Activated CD8-positive, alpha-beta T cell treated with anti-CD3 and anti-CD28 coated beads, Interleukin-2, amount 10 ng/mL, durations not matched to agents 7 days and 5 days (primary cell): ENCODE measurements around the gene MUSTN1. TPM values are rescaled to one million over a fixed set of nuclear protein-coding genes. Genes with fewer than 3 reads are reported as not detected.

ENCODE experiments used
- ATAC-seq: fragments of 150-1000 bp; cut with Tn5 transposase; one replicate; pipeline ENCODE4 v1.10.0; 2021; ENCODE audit warnings: moderate library complexity
- CTCF ChIA-PET: fragments of 350-600 bp; sonication (Branson Sonifier 250); formaldehyde crosslinking; loops from one replicate; lab custom pipeline; 2021; ENCODE audit warnings: antibody characterized with exemption; lab: Charles Lee
- POLR2A ChIA-PET: fragments of 350-600 bp; sonication (Branson Sonifier 250); formaldehyde crosslinking; loops from one replicate; lab custom pipeline; 2021; ENCODE audit warnings: antibody characterized with exemption; lab: Charles Lee
- DNase-seq: peaks from one replicate; pipeline ENCODE4 v3.0.0-alpha.2; 2020
- H3K27ac Mint-ChIP-seq: one replicate; pipeline ENCODE4 v1.8.0; 2021; ENCODE audit warnings: mild to moderate bottlenecking, mixed read lengths
- H3K27me3 Mint-ChIP-seq: one replicate; pipeline ENCODE4 v1.8.0; 2021; ENCODE audit warnings: low read depth, mixed read lengths
- H3K36me3 Mint-ChIP-seq: one replicate; pipeline ENCODE4 v1.8.0; 2021; ENCODE audit warnings: low read depth, mixed read lengths
- H3K4me1 Mint-ChIP-seq: one replicate; pipeline ENCODE4 v1.8.0; 2021; ENCODE audit warnings: low read depth, mixed read lengths
- H3K4me3 Mint-ChIP-seq: one replicate; pipeline ENCODE4 v1.8.0; 2021; ENCODE audit warnings: mild to moderate bottlenecking, mixed read lengths
- H3K9me3 Mint-ChIP-seq: one replicate; pipeline ENCODE4 v1.8.0; 2022; ENCODE audit warnings: mixed read lengths; ENCODE audit not compliant: insufficient read depth
- microRNA-seq: library from miRNA; unstranded; fragments of <30 nt; microRNA quantifications from one replicate; pipeline ENCODE4 v1.2.0, GENCODE V29; 2022
- total RNA-seq, 2 experiments: library from RNA; stranded (reverse); gene quantifications; one replicate each; pipeline ENCODE4 v1.2.3, GENCODE V29; 2021

MUSTN1 gene
- total RNA-seq, 2 experiments from 2014 or later, result 1.5 TPM

GRCh38 chr3:52783211-52783555 is 51.6 kb downstream of the MUSTN1 start:
- H3K4me1 Mint-ChIP-seq, result peaks cover 2% of the 10 kb centered on the region
- ATAC-seq (no peak), DNase-seq (no peak)
- ChIA-PET POLR2A (interaction anchor here (1.4 kb wide), 1 partner anchor 13 kb away, joined by 4 read pairs; the partner anchor contains the start of gene NEK4), CTCF (interaction anchor here (0.6 to 2.0 kb wide), 3 partner anchors 12 to 152 kb away, joined by 3 to 12 read pairs (median 4); partner anchors contain the start of gene NEK4)
- no peak overlapping the region for H3K4me3 Mint-ChIP-seq
- peaks cover 12% of the 10 kb centered on the region for H3K27me3 Mint-ChIP-seq
- H3K36me3 Mint-ChIP-seq, result no peaks in the 10 kb centered on the region
- no peaks in the 10 kb centered on the region for H3K9me3 Mint-ChIP-seq
- H3K27ac Mint-ChIP-seq, result no peak overlapping the region

Small RNA genes within 50 kb of the gene (microRNA-seq; reads per million reads assigned to microRNA genes)
- gene MIR8064, result not detected

Other genes with a start within 250 kb of the MUSTN1 start
- 10 to 100 TPM; 83.2 to 91.8 TPM for gene PBRM1, start 149.1 kb downstream of the MUSTN1 start, total RNA-seq
- 10 to 100 TPM; 85.5 to 86.2 TPM for gene GNL3, start 149.0 kb downstream of the MUSTN1 start, total RNA-seq
- gene GLT8D1, start 129.2 kb downstream of the MUSTN1 start, total RNA-seq, result 10 to 100 TPM; 36.4 to 38.2 TPM
- 100 to 1,000 TPM in 1 of 2 experiments, 10 to 100 TPM in 1; 96.1 to 105 TPM for gene SPCS1, start 128.9 kb downstream of the MUSTN1 start, total RNA-seq
- 10 to 100 TPM; 21.9 to 23.7 TPM for gene NEK4, start 64.1 kb downstream of the MUSTN1 start, total RNA-seq
- not detected for gene ITIH1, start 57.4 kb downstream of the MUSTN1 start, total RNA-seq
- not detected for gene ITIH3, start 40.2 kb downstream of the MUSTN1 start, total RNA-seq
- gene ITIH4, start 4.3 kb downstream of the MUSTN1 start, total RNA-seq, result 10 to 100 TPM; 15.1 to 16.3 TPM
- gene STIMATE, start 62.5 kb upstream of the MUSTN1 start, total RNA-seq, result 10 to 100 TPM; 26.5 to 29.9 TPM
- gene SFMBT1, start 211.1 kb upstream of the MUSTN1 start, total RNA-seq, result 10 to 100 TPM; 31.1 to 33.3 TPM